Measurements from ENCODE around the gene TXNRD2. TPM values are rescaled to one million over a fixed set of nuclear protein-coding genes. Genes with fewer than 3 reads are reported as not detected.
A peak's percentile ranks its signal among the peaks of the same experiment; 100 is the strongest.
"Not testable (repeated sequence)": the region's sequence is repeated elsewhere in the genome, so short reads cannot be mapped to it uniquely, and the experiment has no call there.

Gene TXNRD2
- total RNA-seq, 1 donor from 2014 or later, result 47.5 TPM

- DNase-seq (no peak), ATAC-seq (no peak)
- intact Hi-C loops (cut with DNase I), result no loop called here
- no peak overlapping the region for H3K4me3 ChIP-seq
- no peaks in the 10 kb centered on the region for H3K27me3 ChIP-seq (ENCODE audit: low read depth)
- TF ChIP-seq, protein P1, sequence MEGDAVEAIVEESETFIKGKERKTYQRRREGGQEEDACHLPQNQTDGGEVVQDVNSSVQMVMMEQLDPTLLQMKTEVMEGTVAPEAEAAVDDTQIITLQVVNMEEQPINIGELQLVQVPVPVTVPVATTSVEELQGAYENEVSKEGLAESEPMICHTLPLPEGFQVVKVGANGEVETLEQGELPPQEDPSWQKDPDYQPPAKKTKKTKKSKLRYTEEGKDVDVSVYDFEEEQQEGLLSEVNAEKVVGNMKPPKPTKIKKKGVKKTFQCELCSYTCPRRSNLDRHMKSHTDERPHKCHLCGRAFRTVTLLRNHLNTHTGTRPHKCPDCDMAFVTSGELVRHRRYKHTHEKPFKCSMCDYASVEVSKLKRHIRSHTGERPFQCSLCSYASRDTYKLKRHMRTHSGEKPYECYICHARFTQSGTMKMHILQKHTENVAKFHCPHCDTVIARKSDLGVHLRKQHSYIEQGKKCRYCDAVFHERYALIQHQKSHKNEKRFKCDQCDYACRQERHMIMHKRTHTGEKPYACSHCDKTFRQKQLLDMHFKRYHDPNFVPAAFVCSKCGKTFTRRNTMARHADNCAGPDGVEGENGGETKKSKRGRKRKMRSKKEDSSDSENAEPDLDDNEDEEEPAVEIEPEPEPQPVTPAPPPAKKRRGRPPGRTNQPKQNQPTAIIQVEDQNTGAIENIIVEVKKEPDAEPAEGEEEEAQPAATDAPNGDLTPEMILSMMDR (IDR thresholded peaks at IDR 0.05), result no peak
- H3K9me3 ChIP-seq, result no peaks in the 10 kb centered on the region
- H3K36me3 ChIP-seq, result peaks cover 82% of the 10 kb centered on the region
- H3K4me1 ChIP-seq, result no peaks in the 10 kb centered on the region
- no peak overlapping the region for H3K27ac ChIP-seq
These were observed 28.2 kb downstream of the TXNRD2 start for GRCh38 chr22:19913337-19913936.

DNA sequence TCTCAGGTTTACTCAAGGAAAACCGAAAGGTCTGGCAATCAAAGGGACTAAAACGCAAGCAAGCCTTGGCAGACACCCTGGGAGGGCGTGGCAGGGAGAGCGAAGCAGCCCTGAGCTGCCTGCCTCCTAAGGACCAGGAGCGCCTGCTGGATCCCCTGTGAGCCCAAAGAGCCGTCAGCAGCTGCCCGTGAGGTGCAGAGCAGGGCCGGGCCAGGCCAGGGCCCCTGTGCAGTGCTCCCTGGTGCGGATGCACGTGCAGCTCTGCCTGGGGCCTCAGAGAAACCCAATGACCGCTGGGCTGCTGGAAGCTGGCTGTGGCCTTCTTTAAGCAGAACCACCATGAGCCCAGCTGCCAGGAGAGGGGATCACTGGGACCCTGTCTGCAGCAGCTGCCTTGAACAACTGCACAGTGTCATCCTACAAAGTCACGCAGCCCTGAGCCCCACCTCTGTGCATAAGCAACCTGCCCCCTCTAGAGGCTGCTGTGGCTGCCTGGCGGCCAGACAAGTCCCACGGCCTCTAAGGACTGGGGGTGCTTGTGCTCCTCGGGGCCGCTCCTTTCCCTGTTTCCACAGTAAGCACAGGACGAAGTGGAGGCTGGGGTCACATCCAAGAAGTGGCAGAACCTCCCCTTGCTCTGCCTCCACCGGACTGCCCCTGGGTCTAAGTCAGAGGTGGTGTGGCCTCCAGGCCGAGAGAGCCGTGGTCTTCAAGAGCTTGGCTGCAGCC lies 29.2 kb downstream of the TXNRD2 start:
- Histone ChIP-seq H3K4me1 (no peaks in the 10 kb centered on the region), H3K27me3 (ENCODE audit: low read depth) (no peaks in the 10 kb centered on the region), H3K36me3 (peaks cover 74% of the 10 kb centered on the region), H3K27ac (no peak overlapping the region), H3K4me3 (no peak overlapping the region), H3K9me3 (no peaks in the 10 kb centered on the region)
- DNase-seq, result no peak
- intact Hi-C loops (cut with DNase I), result no loop called here
- TF ChIP-seq, protein P1 (IDR thresholded peaks at IDR 0.05), result no peak
- ATAC-seq, result peak; percentile 20 to 29

- TF ChIP-seq, protein P1 (IDR thresholded peaks at IDR 0.05), result no peak
- Histone ChIP-seq H3K9me3 (no peaks in the 10 kb centered on the region), H3K36me3 (peaks cover 67% of the 10 kb centered on the region), H3K27ac (no peak overlapping the region), H3K27me3 (ENCODE audit: low read depth) (no peaks in the 10 kb centered on the region), H3K4me1 (no peaks in the 10 kb centered on the region), H3K4me3 (no peak overlapping the region)
- intact Hi-C loops (cut with DNase I), result no loop called here
- DNase-seq, result no peak
- no peak for ATAC-seq
These were observed 29.9 kb downstream of the TXNRD2 start for GRCh38 chr22:19911540-19912270.

GRCh38 chr22:19910180-19910744 lies 31.4 kb downstream of the TXNRD2 start:
- H3K27me3 ChIP-seq (ENCODE audit: low read depth), result no peaks in the 10 kb centered on the region
- no peak overlapping the region for H3K27ac ChIP-seq
- no peaks in the 10 kb centered on the region for H3K9me3 ChIP-seq
- intact Hi-C loops (cut with DNase I), result no loop called here
- TF ChIP-seq, protein P1 (IDR thresholded peaks at IDR 0.05), result no peak
- no peak overlapping the region for H3K4me3 ChIP-seq
- H3K4me1 ChIP-seq, result no peaks in the 10 kb centered on the region
- H3K36me3 ChIP-seq, result peaks cover 61% of the 10 kb centered on the region
- DNase-seq (no peak), ATAC-seq (no peak)

DNA sequence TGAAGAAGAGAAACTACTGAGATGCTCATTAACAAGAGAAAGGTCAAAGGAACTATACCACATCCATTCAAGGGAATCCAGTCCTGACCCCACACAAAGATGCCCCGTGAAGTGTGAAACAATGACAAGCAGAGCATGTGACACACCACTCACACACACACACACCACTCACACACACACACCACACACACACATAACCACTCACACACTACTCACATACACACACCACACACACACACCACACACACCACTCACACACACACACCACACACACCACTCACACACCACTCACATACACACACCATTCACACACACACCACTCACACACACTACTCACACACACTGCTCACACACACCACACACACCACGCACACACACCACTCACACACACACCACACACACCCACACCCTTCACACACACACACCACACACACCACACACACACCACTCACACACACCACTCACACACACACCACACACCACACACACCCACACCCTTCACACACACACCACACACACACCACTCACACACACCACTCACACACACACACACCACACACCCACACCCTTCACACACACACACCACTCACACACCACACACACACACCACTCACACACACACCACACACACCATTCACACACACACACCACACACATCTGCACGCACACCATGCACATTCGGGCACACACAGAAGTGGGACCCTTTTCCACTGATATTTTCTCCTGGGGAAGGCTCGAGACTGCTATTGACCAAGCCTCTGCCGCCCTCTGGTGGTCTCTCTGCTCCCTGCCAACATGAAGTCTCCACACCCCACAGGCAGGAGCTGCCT lies 32.1 kb downstream of the TXNRD2 start:
- H3K27ac ChIP-seq, result no peak overlapping the region
- H3K4me1 ChIP-seq, result no peaks in the 10 kb centered on the region
- peak; percentile 92 for ATAC-seq
- peak; percentile 86 for DNase-seq
- H3K36me3 ChIP-seq, result peaks cover 58% of the 10 kb centered on the region
- no peaks in the 10 kb centered on the region for H3K9me3 ChIP-seq
- no peaks in the 10 kb centered on the region for H3K27me3 ChIP-seq (ENCODE audit: low read depth)
- intact Hi-C loops (cut with DNase I), result no loop called here
- no peak overlapping the region for H3K4me3 ChIP-seq
- TF ChIP-seq, protein P1 (IDR thresholded peaks at IDR 0.05), result peak; percentile 88

- DNase-seq; H3K27me3 ChIP-seq (ENCODE audit: low read depth); H3K27ac ChIP-seq; H3K4me3 ChIP-seq; ATAC-seq; H3K9me3 ChIP-seq; H3K4me1 ChIP-seq; intact Hi-C loops (cut with DNase I): not testable (repeated sequence)
- H3K36me3 ChIP-seq, result peaks cover 49% of the 10 kb centered on the region
These were observed 33.7 kb downstream of the TXNRD2 start for GRCh38 chr22:19907902-19908301.

DNA sequence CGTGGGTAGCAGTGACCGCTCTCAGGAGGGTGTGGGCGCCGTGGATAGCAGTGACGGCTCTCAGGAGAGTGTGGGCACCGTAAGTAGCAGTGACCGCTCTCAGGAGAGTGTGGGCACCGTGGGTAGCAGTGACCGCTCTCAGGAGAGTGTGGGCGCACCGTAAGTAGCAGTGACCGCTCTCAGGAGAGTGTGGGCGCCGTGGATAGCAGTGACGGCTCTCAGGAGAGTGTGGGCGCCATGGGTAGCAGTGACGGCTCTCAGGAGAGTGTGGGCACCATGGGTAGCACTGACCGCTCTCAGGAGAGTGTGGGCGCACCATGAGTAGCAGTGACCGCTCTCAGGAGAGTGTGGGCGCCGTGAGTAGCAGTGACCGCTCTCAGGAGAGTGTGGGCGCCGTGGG lies 34.8 kb downstream of the TXNRD2 start:
- H3K36me3 ChIP-seq, result peaks cover 44% of the 10 kb centered on the region
- intact Hi-C loops (cut with DNase I); ATAC-seq; H3K4me1 ChIP-seq; H3K4me3 ChIP-seq; H3K9me3 ChIP-seq; DNase-seq; H3K27ac ChIP-seq; H3K27me3 ChIP-seq (ENCODE audit: low read depth): not testable (repeated sequence)

All from lower lobe of right lung (tissue), 2 donors.